Kidney (tissue), 14 donors: ENCODE data around the gene DNAAF6. TPM values are rescaled to one million over a fixed set of nuclear protein-coding genes. Genes with fewer than 3 reads are reported as not detected.
A peak's percentile ranks its signal among the peaks of the same experiment; 100 is the strongest.

ENCODE experiments used
- DNase-seq, 5 donors: peaks; one replicate each; pipeline ENCODE4 v3.0.0-alpha.2; 2013 to 2020
- FAIRE-seq: peaks from 2 replicates; lab custom pipeline; 2012; peaks lifted over from hg19 to GRCh38; lab: Jason Lieb, UNC
- H3K27ac ChIP-seq, 2 donors: one replicate each; pipeline ENCODE4 v1.7.0; 2013; ENCODE audit warnings: low read depth in 2 of 2, low read length in 2 of 2, inconsistent platforms in 1 of 2
- H3K27me3 ChIP-seq: one replicate; pipeline ENCODE4 v1.7.1; 2013; ENCODE audit warnings: low read length, inconsistent platforms; ENCODE audit not compliant: control insufficient read depth, insufficient read depth
- H3K36me3 ChIP-seq, 3 donors: one replicate each; pipeline versions ENCODE4 v1.7.0 to v1.7.1; 2013; ENCODE audit warnings: low read length in 3 of 3, control low read depth in 1 of 3, inconsistent platforms in 1 of 3; ENCODE audit not compliant: insufficient read depth in 3 of 3, control insufficient read depth in 2 of 3
- H3K4me1 ChIP-seq, 3 donors: one replicate each; pipeline versions ENCODE4 v1.7.0 to v1.7.1; 2013; ENCODE audit warnings: low read length in 3 of 3, inconsistent platforms in 1 of 3, low read depth in 1 of 3; ENCODE audit not compliant: control insufficient read depth in 2 of 3, insufficient read depth in 2 of 3
- H3K4me3 ChIP-seq, 3 donors: one replicate each; pipeline versions ENCODE4 v1.7.0 to v1.8.1; 2013; ENCODE audit warnings: low read length in 3 of 3, control low read depth in 1 of 3, inconsistent platforms in 1 of 3
- H3K9ac ChIP-seq, 3 donors: one replicate each; pipeline versions ENCODE4 v1.7.0 to v1.7.1; 2013; ENCODE audit warnings: low read length in 3 of 3, control low read depth in 1 of 3, inconsistent platforms in 1 of 3
- H3K9me3 ChIP-seq, 3 donors: one replicate each; pipeline versions ENCODE4 v1.7.0 to v1.7.1; 2013; ENCODE audit warnings: low read length in 3 of 3, control low read depth in 1 of 3, inconsistent platforms in 1 of 3; ENCODE audit not compliant: control insufficient read depth in 2 of 3, insufficient read depth in 1 of 3
- CTCF ChIP-seq: IDR thresholded peaks from 3 replicates; pipeline ENCODE4 v1.5.1; 2012; ENCODE audit warnings: mild to moderate bottlenecking, moderate library complexity, borderline replicate concordance; ENCODE audit not compliant: insufficient read depth; ENCODE audit errors: extremely low read depth
- intact Hi-C: fragments of 100-400 bp; cut with DNase I; formaldehyde crosslinking; loops from one replicate; pipeline ENCODE4 v1.11.1; 2022
- polyA plus RNA-seq: library from polyadenylated mRNA; stranded (reverse); fragments of 350-450 nt; fragmentation: Illumina TruSeq; extraction: RNeasy Lipid Tissue Mini Kit (QIAGEN cat#74804); gene quantifications from one replicate; pipeline ENCODE4 v1.2.3, GENCODE V29; 2014; ENCODE audit warnings: low read depth, low replicate concordance; ENCODE audit not compliant: insufficient read depth
- total RNA-seq: library from RNA; stranded (reverse); fragmentation: NEBNext Ultra II Directional; extraction: Animal tissue kit (Norgen Biotek cat#: 25700); gene quantifications from one replicate; pipeline ENCODE4 v1.2.1, GENCODE V29; 2021
- donor health status: control.
- donor health status: control.
- donor health status: control.
- donor health status: control.
- donor health status: control.
- donor health status: DM: yes; HTN: yes; CAD: no.
- donor health status: Normal renal cell carcinoma (clear cell type).

DNAAF6 gene
- total and polyA plus RNA-seq, 2 donors from 2014 or later: not detected

GRCh38 chrX:107226757-107227156, 20.3 kb downstream of the DNAAF6 start:
- no peak for FAIRE-seq

GRCh38 chrX:107227780-107228485, 21.5 kb downstream of the DNAAF6 start:
- no peak overlapping the region for H3K27ac ChIP-seq
- intact Hi-C loops: no loop called here
- FAIRE-seq (peak; percentile 11), DNase-seq (no peak)
- no peak for TF ChIP-seq CTCF
- H3K36me3 ChIP-seq: no peaks in the 10 kb centered on the region
- H3K27me3 ChIP-seq: no peaks in the 10 kb centered on the region
- no peaks in the 10 kb centered on the region for H3K9me3 ChIP-seq
- no peak overlapping the region for H3K9ac ChIP-seq
- H3K4me1 ChIP-seq: no peaks in the 10 kb centered on the region
- no peak overlapping the region for H3K4me3 ChIP-seq

More at GRCh38 chrX:107226757-107227156, 20.3 kb downstream of the DNAAF6 start:
- no peak overlapping the region for H3K4me3 ChIP-seq
- H3K36me3 ChIP-seq: no peaks in the 10 kb centered on the region
- H3K27ac ChIP-seq: no peak overlapping the region
- no peaks in the 10 kb centered on the region for H3K27me3 ChIP-seq
- H3K4me1 ChIP-seq: no peaks in the 10 kb centered on the region
- no peak for DNase-seq
- no peak overlapping the region for H3K9ac ChIP-seq
- intact Hi-C loops: no loop called here
- no peaks in the 10 kb centered on the region for H3K9me3 ChIP-seq
- TF ChIP-seq CTCF: no peak

- Histone ChIP-seq H3K4me1 (no peaks in the 10 kb centered on the region), H3K4me3 (no peak overlapping the region), H3K27me3 (no peaks in the 10 kb centered on the region), H3K36me3 (no peaks in the 10 kb centered on the region), H3K9me3 (no peaks in the 10 kb centered on the region), H3K9ac (no peak overlapping the region), H3K27ac (no peak overlapping the region)
- intact Hi-C loops: no loop called here
- no peak for TF ChIP-seq CTCF
- DNase-seq (no peak), FAIRE-seq (no peak)
Measured at GRCh38 chrX:107228486-107228819, 22.0 kb downstream of the DNAAF6 start.
